GM23338 (cell line): Measurements from ENCODE around the gene DNLZ. TPM values are rescaled to one million over a fixed set of nuclear protein-coding genes. Genes with fewer than 3 reads are reported as not detected.

Experiments used
- ATAC-seq: fragments of 200-7000 bp; cut with Tn5 transposase; 3 replicates; pipeline ENCODE4 v1.9.1; 2020
- DNase-seq: peaks from one replicate; pipeline ENCODE4 v3.0.0-alpha.2; 2015; ENCODE audit warnings: low spot score
- H2AFZ ChIP-seq: fragments of 200-600 bp; sonication (generic); 2 replicates; pipeline ENCODE4 v1.8.0; 2016; ENCODE audit warnings: antibody characterized with exemption, mild to moderate bottlenecking, moderate library complexity
- H3F3A ChIP-seq: fragments of 200-600 bp; sonication (generic); replicated peaks from 2 replicates; pipeline ENCODE4 v1.8.0; 2017; ENCODE audit warnings: antibody characterized with exemption, mixed run types, low read depth
- H3K27ac ChIP-seq: fragments of 200-600 bp; sonication (generic); 2 replicates; pipeline ENCODE4 v1.6.1; 2016; ENCODE audit warnings: low read depth
- H3K27me3 ChIP-seq: fragments of 200-600 bp; sonication (generic); 2 replicates; pipeline ENCODE4 v1.8.0; 2016; ENCODE audit warnings: mild to moderate bottlenecking, mixed run types, moderate library complexity; ENCODE audit not compliant: insufficient read depth
- H3K36me3 ChIP-seq: fragments of 200-600 bp; sonication (generic); 2 replicates; pipeline ENCODE4 v1.8.0; 2016; ENCODE audit warnings: mild to moderate bottlenecking; ENCODE audit not compliant: insufficient read depth
- H3K4me1 ChIP-seq: fragments of 200-600 bp; sonication (generic); 2 replicates; pipeline ENCODE4 v1.8.0; 2016; ENCODE audit warnings: mild to moderate bottlenecking, moderate library complexity; ENCODE audit not compliant: insufficient read depth
- H3K4me2 ChIP-seq: fragments of 200-600 bp; sonication (generic); 2 replicates; pipeline ENCODE4 v1.7.1; 2017; ENCODE audit warnings: mixed run types
- H3K4me3 ChIP-seq: fragments of 200-600 bp; sonication (generic); 2 replicates; pipeline ENCODE4 v1.6.1; 2016; ENCODE audit warnings: mixed run types
- H3K79me2 ChIP-seq: fragments of 200-600 bp; sonication (generic); replicated peaks from 2 replicates; pipeline ENCODE4 v1.8.0; 2017; ENCODE audit warnings: mild to moderate bottlenecking; ENCODE audit not compliant: insufficient read depth
- H3K9me2 ChIP-seq: fragments of 200-600 bp; sonication (generic); 2 replicates; pipeline ENCODE4 v1.8.0; 2017; ENCODE audit not compliant: insufficient read depth
- H4K20me1 ChIP-seq: fragments of 200-600 bp; sonication (generic); replicated peaks from 2 replicates; pipeline ENCODE4 v1.8.0; 2017; ENCODE audit warnings: mild to moderate bottlenecking; ENCODE audit not compliant: insufficient read depth
- H3K27ac Mint-ChIP-seq: 2 replicates; pipeline ENCODE4 v1.8.0; 2020; ENCODE audit warnings: inconsistent platforms, mild to moderate bottlenecking, moderate library complexity, mixed read lengths
- H3K27me3 Mint-ChIP-seq: 3 replicates; pipeline ENCODE4 v1.8.0; 2022; ENCODE audit warnings: low read depth, mild to moderate bottlenecking, moderate library complexity, mixed read lengths, inconsistent platforms; ENCODE audit not compliant: insufficient read depth, poor library complexity
- H3K36me3 Mint-ChIP-seq: 3 replicates; pipeline ENCODE4 v1.8.0; 2021; ENCODE audit warnings: low read depth, mild to moderate bottlenecking, inconsistent platforms, moderate library complexity, mixed read lengths
- H3K4me1 Mint-ChIP-seq: 3 replicates; pipeline ENCODE4 v1.8.0; 2020; ENCODE audit warnings: mild to moderate bottlenecking, inconsistent platforms, mixed read lengths
- H3K4me3 Mint-ChIP-seq: 3 replicates; pipeline ENCODE4 v1.8.0; 2021; ENCODE audit warnings: moderate library complexity, mild to moderate bottlenecking, inconsistent platforms, mixed read lengths
- H3K9me3 Mint-ChIP-seq: 3 replicates; pipeline ENCODE4 v1.8.0; 2020; ENCODE audit warnings: moderate library complexity, mild to moderate bottlenecking, inconsistent platforms, mixed read lengths
- CREB1 ChIP-seq: fragments of 250-450 bp; sonication (Bioruptor Pico); IDR thresholded peaks from 2 replicates; pipeline ENCODE4 v1.5.0; 2020; ENCODE audit warnings: low read depth, mild to moderate bottlenecking, moderate library complexity
- EZH2phosphoT487 ChIP-seq: fragments of 200-600 bp; sonication (generic); IDR thresholded peaks from one replicate; pipeline ENCODE4 v1.8.1; 2018; ENCODE audit warnings: antibody characterized with exemption; ENCODE audit not compliant: unreplicated experiment
- NANOG ChIP-seq: IDR thresholded peaks from 2 replicates; pipeline ENCODE4 v1.6.1; 2016; ENCODE audit warnings: antibody characterized with exemption, borderline replicate concordance
- POLR2AphosphoS5 ChIP-seq: IDR thresholded peaks from 2 replicates; pipeline ENCODE4 v1.6.1; 2016; ENCODE audit warnings: antibody characterized with exemption, low read depth
- STAT1 ChIP-seq: IDR thresholded peaks from one replicate; pipeline ENCODE4 v1.6.1; 2016; ENCODE audit warnings: antibody characterized with exemption; ENCODE audit not compliant: unreplicated experiment
- ZNF114 ChIP-seq: fragments of 250-450 bp; sonication (Bioruptor Pico); IDR thresholded peaks from 2 replicates; pipeline ENCODE4 v1.5.0; 2020; ENCODE audit warnings: mild to moderate bottlenecking, moderate library complexity
- ZNF331 ChIP-seq: fragments of 250-450 bp; sonication (Bioruptor Pico); IDR thresholded peaks from 2 replicates; pipeline ENCODE4 v1.5.0; 2020; ENCODE audit warnings: low read depth, mild to moderate bottlenecking, moderate library complexity
- ZNF462 ChIP-seq: fragments of 250-450 bp; sonication (Bioruptor Pico); IDR thresholded peaks from 2 replicates; pipeline ENCODE4 v1.5.0; 2020; ENCODE audit warnings: mild to moderate bottlenecking, moderate library complexity
- polyA plus RNA-seq: library from polyadenylated mRNA; unstranded; fragments of >200 nt; fragmentation: Nextera tagmentation; extraction: Ambion mirVana; gene quantifications from 2 replicates; pipeline ENCODE4 v1.2.1, GENCODE V29; 2016
- total RNA-seq: library from RNA; depleted of rRNA; stranded (reverse); fragments of >200 nt; shearing (Covaris generic); gene quantifications from 2 replicates; pipeline ENCODE4 v1.2.3, GENCODE V29; 2014
- TF ChIP-seq, protein P1 (sequence below): IDR thresholded peaks from one replicate; pipeline ENCODE4 v1.6.1; 2018; ENCODE audit warnings: antibody characterized with exemption; ENCODE audit not compliant: unreplicated experiment
- TF ChIP-seq, protein P2 (sequence below): IDR thresholded peaks from 2 replicates; pipeline ENCODE4 v1.6.1; 2016; ENCODE audit warnings: antibody characterized with exemption

The DNLZ gene
- total and polyA plus RNA-seq, 2 experiments from 2014 or later = 33.4 to 53.9 TPM

DNA sequence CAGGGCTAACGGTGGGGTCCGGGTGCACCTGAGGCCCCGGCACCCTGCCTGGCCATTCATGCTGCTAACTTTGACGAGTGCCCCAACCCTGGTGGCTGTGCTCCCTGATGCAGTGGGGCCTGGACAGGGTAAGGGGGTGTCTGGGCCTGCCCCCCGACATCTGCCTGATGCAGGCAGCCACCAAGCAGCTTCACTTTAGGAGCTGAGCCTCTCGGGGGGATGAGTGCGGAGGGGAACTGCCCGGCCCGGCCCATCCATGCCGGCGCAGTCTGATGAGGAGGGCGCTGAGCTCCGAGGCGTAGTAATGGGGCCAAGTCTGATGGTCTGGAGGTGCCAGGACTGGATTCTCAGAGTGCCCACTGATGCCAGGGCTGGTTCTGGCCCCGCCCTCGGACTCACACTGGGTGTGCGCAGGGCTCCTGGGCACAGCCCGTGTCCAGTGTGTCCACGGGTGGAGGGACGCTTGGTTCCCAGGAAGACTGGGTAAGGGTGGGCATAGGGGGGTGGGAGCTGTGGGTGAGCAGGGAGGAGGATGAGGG lies 16.5 kb downstream of the DNLZ start:
- H3K4me2 ChIP-seq = no peak overlapping the region
- TF ChIP-seq, protein P1, sequence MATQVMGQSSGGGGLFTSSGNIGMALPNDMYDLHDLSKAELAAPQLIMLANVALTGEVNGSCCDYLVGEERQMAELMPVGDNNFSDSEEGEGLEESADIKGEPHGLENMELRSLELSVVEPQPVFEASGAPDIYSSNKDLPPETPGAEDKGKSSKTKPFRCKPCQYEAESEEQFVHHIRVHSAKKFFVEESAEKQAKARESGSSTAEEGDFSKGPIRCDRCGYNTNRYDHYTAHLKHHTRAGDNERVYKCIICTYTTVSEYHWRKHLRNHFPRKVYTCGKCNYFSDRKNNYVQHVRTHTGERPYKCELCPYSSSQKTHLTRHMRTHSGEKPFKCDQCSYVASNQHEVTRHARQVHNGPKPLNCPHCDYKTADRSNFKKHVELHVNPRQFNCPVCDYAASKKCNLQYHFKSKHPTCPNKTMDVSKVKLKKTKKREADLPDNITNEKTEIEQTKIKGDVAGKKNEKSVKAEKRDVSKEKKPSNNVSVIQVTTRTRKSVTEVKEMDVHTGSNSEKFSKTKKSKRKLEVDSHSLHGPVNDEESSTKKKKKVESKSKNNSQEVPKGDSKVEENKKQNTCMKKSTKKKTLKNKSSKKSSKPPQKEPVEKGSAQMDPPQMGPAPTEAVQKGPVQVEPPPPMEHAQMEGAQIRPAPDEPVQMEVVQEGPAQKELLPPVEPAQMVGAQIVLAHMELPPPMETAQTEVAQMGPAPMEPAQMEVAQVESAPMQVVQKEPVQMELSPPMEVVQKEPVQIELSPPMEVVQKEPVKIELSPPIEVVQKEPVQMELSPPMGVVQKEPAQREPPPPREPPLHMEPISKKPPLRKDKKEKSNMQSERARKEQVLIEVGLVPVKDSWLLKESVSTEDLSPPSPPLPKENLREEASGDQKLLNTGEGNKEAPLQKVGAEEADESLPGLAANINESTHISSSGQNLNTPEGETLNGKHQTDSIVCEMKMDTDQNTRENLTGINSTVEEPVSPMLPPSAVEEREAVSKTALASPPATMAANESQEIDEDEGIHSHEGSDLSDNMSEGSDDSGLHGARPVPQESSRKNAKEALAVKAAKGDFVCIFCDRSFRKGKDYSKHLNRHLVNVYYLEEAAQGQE = no peak
- TF ChIP-seq ZNF331 (CRISPR knock-in tag) (no peak), CREB1 (CRISPR knock-in tag) (no peak)
- no peak overlapping the region for H3K27ac Mint-ChIP-seq
- H3K36me3 ChIP-seq = no peaks in the 10 kb centered on the region
- no peaks in the 10 kb centered on the region for H3K79me2 ChIP-seq
- DNase-seq (no peak), ATAC-seq (no peak)
- H3K27me3 Mint-ChIP-seq = peaks cover 19% of the 10 kb centered on the region
- H3K9me3 Mint-ChIP-seq = no peaks in the 10 kb centered on the region; the same call in 1 of the 3 replicates
- H2AFZ ChIP-seq = no peak overlapping the region
- H3K4me3 ChIP-seq = no peak overlapping the region
- no peak overlapping the region for H3K4me3 Mint-ChIP-seq
- no peaks in the 10 kb centered on the region for H3K36me3 Mint-ChIP-seq
- no peaks in the 10 kb centered on the region for H4K20me1 ChIP-seq
- H3K27me3 ChIP-seq = no peaks in the 10 kb centered on the region
- H3K27ac ChIP-seq = no peak overlapping the region
- no peaks in the 10 kb centered on the region for H3K9me2 ChIP-seq
- peaks cover 5% of the 10 kb centered on the region for H3K4me1 ChIP-seq
- no peaks in the 10 kb centered on the region for H3F3A ChIP-seq
- peaks cover 3% of the 10 kb centered on the region; the same call in 2 of the 3 replicates for H3K4me1 Mint-ChIP-seq

DNA sequence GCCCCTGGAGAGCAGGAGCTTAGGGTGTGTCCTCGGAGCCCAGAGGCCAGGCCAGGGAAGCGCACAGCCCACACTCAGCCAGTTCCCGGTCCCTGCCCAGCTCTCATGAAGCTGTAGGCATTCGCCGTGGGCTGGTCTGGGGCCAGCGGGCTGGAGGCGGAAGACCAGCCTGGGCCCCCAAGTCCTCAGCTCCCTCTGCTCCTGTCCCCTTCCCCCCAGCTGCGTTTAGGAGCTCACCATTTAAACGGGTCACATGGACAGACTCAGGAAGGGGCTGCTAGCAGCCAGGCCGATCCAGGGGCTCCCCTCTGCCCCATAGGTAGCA lies 17.4 kb downstream of the DNLZ start:
- no peak overlapping the region for H3K4me3 ChIP-seq
- TF ChIP-seq POLR2AphosphoS5 (no peak), STAT1 (no peak), ZNF462 (no peak), ZNF114 (CRISPR knock-in tag) (no peak), EZH2phosphoT487 (no peak), NANOG (no peak)
- TF ChIP-seq, protein P2, sequence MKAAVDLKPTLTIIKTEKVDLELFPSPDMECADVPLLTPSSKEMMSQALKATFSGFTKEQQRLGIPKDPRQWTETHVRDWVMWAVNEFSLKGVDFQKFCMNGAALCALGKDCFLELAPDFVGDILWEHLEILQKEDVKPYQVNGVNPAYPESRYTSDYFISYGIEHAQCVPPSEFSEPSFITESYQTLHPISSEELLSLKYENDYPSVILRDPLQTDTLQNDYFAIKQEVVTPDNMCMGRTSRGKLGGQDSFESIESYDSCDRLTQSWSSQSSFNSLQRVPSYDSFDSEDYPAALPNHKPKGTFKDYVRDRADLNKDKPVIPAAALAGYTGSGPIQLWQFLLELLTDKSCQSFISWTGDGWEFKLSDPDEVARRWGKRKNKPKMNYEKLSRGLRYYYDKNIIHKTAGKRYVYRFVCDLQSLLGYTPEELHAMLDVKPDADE = no peak

More for the DNA sequence above, 17.4 kb downstream of the DNLZ start:
- Histone ChIP-seq H3K4me1 (peaks cover 5% of the 10 kb centered on the region), H4K20me1 (no peaks in the 10 kb centered on the region; the same call in 1 of the 2 replicates), H2AFZ (no peak overlapping the region), H3K4me2 (no peak overlapping the region), H3K79me2 (no peaks in the 10 kb centered on the region), H3F3A (0 out of 2 replicates have a peak, but pooled peaks cover 3% of the 10 kb centered on the region), H3K36me3 (no peaks in the 10 kb centered on the region), H3K9me2 (no peaks in the 10 kb centered on the region), H3K27ac (no peak overlapping the region), H3K27me3 (no peaks in the 10 kb centered on the region)
- H3K36me3 Mint-ChIP-seq = no peaks in the 10 kb centered on the region
- no peak overlapping the region for H3K4me3 Mint-ChIP-seq
- peaks cover 22% of the 10 kb centered on the region for H3K27me3 Mint-ChIP-seq
- H3K27ac Mint-ChIP-seq = no peak overlapping the region
- ATAC-seq = no peak
- no peaks in the 10 kb centered on the region; the same call in 1 of the 3 replicates for H3K9me3 Mint-ChIP-seq
- peaks cover 3% of the 10 kb centered on the region; the same call in 2 of the 3 replicates for H3K4me1 Mint-ChIP-seq
- DNase-seq = no peak
